NCI-H2029 (cell line): ENCODE data around the gene CCL27.
A peak's percentile ranks its signal among the peaks of the same experiment; 100 is the strongest.

Experiments used
- DNase-seq: peaks from one replicate; lab custom pipeline; 2025; lab: John Stamatoyannopoulos, UW

CCL27 gene

DNA sequence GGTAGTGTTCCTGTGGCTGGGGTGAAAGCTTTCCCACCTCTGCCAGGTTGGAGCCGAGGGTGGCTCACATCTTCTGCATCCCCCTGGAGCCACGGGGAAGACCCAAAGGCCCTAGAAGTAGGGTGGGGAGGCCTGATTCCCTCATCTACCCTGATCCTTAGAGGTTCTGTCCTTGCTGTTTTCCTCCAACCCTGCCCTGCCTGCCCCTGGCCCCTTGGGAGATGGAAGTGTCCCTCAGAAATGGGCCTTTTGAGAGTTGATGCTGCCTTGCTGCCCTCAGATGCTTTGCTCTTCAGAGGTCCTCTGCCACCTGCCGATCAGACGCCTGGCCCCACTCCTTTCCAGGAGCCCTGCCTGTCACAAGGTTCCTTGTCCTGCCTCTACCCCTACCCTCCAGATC lies 22.4 kb upstream of the CCL27 start:
- DNase-seq, result no peak

DNA sequence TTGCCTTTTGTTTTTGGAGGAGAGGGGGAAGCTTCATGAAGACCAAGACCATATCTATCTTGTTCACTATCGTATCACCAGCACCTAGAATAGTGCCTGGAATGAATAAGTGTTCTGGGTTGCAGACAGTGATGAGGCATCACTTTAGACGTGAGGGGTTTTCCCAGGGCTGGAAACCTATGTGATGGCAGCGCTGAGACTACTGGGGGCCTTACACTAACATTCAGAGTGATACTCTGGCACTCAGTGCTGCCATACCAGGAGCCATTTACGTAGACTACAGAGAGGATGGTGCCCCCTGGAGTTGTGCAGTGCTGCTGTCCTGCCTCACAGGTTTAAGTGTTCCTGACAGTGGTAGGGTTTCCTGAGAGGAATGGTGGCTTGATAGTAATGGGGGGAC lies 21.7 kb upstream of the CCL27 start:
- DNase-seq, result no peak

DNA sequence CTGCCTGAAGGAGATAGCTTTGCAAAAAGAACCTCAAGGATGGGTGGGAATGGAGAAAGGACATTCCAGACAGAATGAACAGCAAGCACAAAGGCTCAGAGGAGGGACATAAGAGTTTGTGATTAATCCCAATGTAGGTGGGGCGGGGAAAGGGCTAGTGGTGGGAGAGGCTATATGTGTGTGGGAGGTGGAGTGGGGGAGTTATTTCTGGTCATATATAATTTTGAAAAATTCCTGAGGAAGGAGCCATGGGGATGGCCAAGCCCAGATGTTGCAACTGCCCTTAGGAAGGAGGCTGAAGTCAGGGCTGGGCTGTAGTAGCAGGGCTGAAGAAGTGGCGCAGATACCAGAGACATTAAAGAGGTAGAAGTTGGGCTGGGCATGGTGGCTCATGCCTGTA lies 13.4 kb upstream of the CCL27 start:
- no peak for DNase-seq

DNA sequence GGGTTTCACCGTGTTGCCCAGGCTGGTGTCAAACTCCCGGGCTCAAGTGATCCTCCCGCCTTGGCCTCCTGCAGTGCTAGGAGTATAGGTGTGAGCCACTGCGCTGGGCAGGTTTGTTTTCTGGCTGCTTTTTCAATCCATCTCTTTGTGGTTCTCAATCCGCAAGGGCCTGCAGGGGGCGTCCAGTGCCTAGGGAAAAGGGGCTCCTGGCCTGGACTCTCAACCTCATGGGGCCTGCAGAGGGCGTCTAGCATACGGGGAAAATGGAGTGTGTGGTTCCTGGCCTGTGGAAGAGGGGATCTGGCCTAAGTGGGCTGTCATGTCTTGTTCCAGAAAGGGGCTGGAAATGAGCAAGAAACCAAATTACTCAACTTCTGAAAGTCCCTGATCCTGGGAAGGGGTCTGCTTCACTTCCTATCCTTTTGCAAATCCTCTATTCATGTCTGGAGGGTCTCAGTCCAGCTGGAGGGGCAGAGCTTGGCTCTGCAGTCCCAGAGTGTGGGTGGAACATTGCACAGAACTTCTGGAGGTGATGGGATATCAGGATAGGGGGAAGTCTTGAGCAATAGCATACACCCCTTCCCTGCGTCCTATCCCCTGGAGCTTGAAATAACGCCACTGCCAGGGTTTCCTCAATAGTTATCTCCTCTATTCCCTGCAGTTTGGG lies 12.7 kb upstream of the CCL27 start:
- DNase-seq, result peak; percentile 39

DNA sequence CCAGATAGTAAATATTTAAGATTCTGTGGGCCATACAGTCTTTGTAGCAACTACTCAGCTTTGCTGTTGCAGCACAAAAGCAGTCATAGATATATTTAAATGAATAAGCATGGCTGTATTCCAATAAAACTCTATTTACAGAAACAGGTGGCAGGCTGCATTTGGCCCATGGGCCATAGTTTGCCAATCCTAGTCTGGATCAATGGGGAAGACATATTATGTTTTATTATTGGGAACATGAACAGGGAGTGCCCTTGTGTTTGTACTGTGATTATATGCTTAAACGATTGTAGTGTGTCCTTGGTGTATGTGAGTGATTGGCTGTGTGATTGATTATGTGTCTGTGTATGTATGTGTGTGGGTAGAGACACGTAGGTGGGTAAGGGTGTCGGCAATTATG lies 12.0 kb upstream of the CCL27 start:
- no peak for DNase-seq

DNA sequence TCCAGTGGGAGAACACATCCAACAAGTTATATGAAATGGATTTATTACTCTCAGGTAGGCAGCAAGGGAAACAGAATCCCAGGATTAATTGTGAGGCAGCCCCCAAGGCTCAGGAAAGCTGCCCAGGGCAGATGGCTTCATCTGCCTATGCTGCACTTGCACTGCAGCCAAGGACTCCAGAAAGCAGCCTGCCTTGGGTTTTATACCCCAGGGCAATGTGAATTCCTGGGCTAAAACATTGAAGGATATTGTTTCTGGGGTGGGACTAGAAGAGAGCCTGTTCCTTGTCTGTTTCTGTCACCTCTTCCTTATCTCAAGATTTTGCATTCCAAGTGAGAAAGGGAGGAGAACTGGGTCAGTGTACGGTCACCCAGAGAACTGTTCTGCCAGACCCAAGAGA lies 8.8 kb upstream of the CCL27 start:
- no peak for DNase-seq

DNA sequence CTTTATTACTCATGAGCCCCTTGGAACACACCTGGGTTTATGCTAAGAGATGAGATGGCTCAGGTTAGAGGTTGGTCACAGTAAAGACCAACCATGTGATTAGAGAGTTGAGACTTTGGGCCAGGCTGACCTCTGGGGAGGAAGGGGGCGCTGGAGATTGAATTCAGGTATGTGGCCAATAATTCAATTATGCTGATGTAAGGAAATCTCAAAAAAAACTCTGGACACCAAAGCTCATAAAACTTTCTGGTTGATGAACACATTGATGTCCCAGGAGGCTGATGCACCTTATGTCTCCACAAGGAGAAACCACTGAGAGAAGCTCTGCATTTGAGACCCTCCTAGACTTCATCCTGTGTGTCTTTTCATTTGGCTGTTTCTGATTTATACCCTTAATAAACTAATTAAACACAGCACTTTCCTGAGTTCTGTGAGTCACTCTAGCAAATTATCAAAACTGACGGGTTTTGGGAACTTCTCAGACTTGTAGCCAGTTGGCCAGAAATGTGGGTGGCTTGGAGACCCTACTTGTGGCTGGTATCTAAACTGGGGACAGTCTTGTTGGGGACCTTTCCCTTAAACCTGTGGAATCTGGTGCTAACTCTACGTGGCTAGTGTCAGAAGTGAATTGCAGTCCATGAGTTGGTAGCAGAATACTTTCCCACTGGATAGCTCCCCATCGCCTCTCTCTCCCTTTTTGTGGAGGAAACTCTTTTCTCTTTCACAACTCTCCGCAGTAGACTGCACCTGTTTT lies 7.5 kb upstream of the CCL27 start:
- no peak for DNase-seq

DNA sequence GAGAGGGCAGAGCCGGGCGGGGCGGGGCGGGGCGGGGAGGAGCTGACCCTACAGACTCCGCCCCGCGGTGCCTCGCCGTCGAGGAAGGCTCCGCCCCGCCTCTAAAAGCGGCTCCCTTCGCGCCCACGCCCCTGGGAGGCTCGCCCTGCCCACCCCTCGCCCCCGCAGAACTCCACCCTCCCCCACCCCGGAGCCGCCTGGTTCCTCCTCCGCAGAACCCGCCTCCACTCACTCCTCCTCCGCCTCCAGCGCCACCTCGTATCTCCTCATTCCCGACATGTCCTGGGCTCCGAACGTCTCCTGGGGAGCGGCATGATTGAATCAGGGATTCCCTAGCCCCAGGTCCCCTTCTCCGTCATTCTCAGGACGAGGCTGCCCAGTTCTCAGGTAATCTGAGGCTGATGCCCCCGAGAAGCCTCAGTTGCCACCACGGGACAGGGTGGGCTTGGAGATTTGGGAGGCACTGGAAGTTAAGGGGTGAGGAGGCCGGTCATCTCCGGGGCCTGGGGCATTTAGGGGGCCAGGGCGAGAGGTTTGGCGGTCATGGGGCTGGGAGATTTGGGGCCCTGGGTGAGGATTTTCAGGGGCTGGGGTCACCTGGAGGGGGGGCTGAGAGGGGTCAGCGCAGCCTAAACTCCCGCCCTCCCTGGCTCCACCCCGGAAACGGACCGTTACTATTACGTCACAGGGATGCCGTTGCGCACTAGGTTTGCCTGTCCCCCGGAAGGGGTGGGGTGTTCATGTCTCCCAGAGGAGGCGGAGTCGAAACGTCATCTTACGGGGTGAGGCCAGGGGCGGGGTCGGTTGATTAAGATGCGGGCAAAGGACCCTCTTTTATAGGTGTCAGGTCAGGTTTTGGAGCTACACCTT lies 3.2 kb upstream of the CCL27 start:
- peak; percentile 92 for DNase-seq

DNA sequence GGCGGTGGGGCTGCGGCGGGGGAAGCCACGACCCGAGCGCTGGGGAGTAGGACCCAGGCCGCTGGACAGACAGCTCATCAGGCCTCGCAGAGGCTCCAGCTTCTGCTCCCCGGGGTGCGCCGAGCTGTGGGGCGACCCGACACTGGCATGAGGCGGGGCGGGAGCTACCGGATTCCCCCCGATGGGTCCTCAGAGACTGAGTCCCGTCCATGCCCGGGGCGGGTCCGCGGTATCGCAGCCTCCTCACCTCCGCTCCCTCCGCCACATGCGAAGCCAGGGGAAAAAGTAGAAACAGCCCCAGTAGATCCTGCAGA lies 2.6 kb upstream of the CCL27 start:
- DNase-seq, result no peak

DNA sequence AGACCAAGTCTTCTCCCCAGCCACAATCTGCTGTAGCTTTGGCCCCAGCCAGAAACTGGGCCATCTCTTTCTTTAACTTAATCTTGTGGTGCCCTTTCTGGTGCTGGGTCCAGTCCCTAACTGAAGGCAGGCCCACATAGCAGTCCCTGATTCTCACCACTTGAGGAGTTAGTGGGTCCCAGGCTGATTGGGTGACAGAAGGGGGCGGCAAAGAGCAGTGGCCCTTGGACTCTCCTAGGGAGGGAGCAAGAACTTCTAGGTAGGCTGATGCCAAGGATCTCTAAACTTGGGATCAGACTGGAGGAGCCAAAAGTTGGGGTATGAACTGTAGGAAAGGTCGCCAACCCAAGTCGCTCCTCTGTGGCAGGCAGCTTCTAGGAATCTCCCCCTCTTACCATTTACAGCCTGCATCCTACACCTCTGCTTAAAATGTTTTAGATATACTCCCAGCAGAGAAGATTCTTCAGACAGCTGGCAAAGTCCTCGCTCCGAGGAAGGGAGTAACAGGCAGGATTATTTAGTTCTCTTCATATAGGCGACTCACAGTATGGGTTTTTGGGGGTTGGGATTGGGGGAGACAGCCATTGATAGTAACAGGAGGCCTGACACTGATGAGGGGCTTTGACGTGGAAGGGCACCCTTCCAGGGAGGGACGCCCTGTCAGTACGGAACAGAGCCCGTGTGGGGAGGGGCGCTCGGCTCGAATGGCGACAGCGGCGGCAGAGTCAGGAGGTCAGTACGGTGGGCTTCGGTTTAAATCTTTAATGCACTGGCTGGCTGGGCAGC lies 2.0 kb upstream of the CCL27 start:
- DNase-seq, result no peak

DNA sequence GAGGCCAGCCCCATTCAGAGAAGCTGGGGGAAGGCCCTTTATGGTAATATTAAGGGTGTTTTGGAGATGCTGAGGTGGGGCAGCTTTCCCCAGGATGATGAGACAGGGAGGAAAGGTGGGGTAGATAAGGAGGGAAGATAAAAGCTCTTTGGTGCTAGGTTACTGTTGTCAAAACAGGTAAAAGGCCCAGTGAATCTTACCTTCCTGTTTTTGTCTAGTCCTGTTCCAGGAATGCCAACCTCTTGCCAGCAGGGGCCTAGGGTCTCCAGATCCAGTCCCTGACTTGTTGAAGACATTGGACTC lies 797 bp upstream of the CCL27 start:
- no peak for DNase-seq

DNA sequence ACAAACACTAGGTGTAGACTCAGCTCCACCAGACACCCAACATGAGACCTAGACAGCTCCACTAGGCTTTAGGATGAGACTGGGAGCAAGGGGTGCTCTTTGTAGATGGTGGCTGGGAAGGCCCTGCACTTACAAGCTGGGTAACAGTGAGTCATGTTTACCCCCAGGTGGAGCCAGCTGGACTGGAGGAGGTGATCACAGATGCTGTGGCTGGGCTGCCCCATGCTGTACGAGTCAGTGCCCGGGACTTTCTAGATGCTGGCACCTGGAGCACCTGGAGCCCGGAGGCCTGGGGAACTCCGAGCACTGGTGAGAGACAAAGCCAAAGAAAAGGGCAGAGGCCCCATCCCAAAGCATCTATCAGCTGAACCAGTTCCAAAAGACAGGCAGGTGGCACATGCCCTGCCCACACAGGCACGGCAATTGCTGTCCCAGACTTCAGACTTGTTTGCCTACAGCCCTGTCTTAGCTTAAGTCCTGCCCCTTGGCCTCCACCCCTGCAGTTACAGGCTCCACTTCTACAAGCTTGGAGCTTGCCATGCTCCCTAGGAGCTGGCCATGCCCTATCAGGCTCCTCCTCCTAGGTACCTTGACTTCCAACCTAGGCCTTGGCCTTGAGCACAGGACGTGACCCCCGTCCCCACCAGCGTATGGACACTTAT lies 2.7 kb downstream of the CCL27 start:
- no peak for DNase-seq

DNA sequence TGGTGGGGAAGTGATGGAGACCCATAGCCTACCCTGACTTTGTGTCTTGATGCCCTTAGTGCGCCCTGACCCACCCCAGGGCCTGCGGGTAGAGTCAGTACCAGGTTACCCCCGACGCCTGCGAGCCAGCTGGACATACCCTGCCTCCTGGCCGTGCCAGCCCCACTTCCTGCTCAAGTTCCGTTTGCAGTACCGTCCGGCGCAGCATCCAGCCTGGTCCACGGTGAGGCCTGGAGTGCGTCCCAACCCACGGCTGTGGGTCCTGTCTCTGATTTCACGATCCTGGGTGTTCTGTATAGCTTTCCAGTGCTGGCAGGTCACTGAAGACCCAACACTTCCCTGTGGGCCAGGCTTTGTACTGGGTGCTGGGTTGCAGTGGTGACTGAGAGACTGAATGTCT lies 4.0 kb downstream of the CCL27 start:
- no peak for DNase-seq

DNA sequence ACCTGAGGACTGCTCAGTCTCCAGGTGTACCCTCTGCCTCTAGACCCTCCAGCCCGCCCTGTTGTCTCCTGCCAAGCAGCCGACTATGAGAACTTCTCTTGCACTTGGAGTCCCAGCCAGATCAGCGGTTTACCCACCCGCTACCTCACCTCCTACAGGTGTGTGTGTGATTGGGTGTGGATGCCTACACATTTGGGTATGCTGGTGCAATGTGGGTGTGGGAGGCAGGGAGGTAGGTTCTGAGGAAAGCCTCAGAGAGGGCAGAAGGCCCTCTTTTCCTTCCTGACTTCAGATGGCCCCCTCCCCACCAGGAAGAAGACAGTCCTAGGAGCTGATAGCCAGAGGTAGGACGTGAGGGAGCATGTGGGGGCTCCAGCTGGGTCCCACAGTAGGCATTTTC lies 5.5 kb downstream of the CCL27 start:
- DNase-seq, result no peak

DNA sequence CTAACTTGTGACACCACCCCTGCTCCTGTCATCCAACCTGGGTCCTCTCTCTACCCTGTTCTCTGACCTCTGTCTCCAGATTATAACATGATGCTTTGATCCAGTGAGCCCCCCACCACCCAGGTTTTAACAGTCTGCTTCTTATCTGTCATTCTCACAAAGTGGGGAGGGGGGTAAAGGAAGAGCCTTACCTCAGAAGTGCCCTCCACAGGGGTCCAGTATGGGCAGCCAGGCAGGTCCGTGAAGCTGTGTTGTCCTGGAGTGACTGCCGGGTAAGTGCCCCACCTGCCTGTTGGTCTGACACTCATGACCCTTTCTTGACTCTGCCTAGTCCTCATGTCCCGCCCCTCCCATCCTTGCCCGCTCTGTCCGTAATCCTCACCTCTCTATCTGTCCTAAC lies 7.1 kb downstream of the CCL27 start:
- DNase-seq, result no peak

DNA sequence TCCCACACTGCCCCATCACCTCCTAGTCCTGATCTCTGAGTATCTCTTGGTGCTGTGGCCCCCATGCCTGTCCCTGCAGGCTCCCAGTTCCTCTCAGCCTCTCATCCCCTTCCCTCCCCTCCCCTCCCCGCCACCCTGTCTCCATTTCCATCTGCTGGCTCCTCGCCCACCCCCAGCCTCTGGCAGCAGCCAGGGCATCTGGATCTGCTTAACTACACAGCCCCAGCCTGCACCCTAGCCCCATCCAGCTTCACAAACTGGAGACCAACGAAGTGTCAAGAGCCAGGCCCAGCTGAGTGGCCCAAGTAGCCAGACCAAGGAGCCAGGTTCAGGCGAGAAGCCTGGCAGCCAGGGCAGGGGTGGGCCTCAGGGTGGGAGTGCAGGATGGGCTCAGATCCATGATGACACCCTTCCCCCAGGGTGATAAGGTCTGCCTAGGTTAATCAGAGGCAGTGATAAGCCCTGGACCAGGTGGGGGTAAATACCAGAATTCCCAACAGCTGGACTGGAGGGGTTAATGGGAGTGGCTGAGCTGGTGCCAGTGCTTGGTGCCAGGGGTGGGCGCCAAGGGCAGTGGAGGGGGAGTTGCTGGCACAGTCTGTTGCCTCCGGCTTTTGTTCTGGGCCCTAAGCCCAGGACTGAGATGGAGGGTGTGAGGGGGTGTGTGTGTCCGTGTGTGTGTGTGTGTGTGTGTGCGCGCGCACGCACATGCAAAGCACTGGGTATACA lies 8.0 kb downstream of the CCL27 start:
- DNase-seq, result peak; percentile 49

DNA sequence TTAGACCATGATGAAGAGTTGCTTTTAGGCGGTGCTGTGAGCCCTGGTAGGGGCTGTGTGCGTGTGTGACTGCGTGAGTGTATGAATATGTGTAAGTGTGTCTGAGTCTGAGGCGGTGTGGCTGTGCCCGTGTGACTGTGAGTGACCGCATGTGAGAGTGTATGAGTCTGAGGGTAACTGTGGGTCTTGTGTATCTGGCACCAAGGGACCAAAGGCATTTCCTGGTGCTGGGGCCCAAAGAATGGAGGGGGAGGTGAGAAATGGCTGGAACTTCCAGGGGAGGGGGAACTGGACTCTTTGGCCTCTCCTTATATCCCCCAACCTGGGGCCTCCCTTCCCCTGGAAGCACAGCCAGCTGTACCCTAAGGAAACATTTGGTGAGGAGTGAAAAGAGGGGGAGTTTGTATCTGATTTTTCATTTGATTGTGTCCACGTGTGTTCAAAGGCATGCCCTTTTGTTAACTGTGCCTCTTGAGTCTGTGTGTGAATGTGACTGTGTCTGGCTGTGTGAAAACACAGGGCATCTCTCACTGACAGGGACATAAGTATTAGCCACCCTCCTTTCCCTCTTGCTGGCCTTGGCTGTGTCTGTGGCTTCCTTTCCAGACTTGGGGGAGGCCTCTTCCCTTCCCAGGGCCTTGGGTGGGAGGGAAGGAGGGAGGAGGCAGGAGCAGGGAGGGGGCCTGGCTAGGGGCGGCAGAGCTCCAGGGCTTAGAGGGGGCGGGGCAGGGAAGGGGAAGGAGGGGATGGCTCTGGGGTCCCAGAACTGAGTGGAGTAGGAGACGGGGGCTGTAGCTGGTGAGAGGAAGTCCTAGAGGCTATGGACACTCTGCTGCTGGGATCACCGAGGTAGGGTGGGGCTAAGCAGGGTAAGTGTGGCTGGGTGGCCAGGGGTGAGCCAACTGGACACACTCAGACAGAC lies 9.0 kb downstream of the CCL27 start:
- DNase-seq, result no peak

DNA sequence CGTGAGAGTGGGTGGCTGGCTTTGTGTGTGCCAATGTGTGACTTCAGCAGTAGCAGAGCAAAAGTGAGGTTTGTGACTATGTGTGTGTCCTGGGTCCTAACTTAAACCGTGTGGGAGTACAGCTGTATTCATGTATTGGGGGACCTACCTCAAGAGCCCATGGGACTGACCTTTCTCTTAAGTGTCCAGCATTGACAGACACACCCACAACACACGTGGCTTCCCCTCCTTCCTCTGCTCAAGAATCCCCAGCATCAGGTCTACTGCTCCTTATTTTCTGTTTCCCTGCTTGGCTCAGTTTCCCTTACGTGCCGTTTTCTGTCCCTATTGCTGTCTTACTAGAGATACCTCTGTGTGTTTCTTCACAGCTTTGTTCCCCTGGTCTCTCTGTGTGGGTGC lies 9.9 kb downstream of the CCL27 start:
- DNase-seq, result no peak

DNA sequence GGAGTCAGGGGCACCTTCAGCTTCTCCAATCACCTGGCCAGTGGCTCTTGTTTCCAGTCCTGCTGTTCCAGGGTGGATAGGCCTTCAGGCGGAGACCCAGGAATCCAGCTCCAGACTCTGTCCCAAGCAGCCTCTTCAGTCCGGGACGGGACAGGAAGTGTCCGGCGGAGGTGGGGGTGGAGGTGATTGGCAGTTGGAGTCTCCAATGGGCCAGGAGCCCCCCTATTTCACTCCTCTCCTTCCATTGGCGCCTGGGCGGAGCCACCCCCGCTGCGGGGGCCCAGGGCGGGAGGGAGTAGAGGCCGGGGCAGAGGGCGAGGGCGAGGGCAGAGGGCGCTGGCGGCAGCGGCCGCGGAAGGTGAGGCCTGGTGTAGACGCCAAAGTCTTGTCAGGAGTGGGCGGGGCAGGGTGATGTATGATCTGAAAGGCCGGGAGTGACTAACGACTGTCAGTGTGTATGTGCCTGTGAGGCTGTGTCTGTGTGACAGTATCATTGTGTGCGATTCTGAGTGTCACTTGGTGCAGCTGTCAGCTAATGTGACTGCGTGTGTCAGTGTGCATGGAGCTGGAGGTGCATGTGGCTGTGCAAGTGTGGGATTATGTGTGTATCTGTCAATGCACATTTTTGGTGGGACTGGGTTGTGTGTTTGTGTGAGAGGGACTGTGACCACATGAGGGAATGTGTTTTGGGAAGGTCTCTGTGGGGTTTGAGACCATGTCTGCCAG lies 10.4 kb downstream of the CCL27 start, which contains the start of gene IL11RA:
Gene IL11RA, plus strand, starts transcription at position 310 of the 726 bp plus-strand sequence. CDS start 3,033 bp downstream, outside the sequence.
- peak; percentile 56 for DNase-seq
